Ammon's horn (tissue), 1 donor: Measurements from ENCODE around the gene CRIP3.
A peak's percentile ranks its signal among the peaks of the same experiment; 100 is the strongest.
"Not testable (repeated sequence)": the region's sequence is repeated elsewhere in the genome, so short reads cannot be mapped to it uniquely, and the experiment has no call there.

Experiments used
- DNase-seq: peaks from one replicate; pipeline ENCODE4 v3.0.0-alpha.2; 2016; ENCODE audit warnings: low spot score

CRIP3 gene, protein sequence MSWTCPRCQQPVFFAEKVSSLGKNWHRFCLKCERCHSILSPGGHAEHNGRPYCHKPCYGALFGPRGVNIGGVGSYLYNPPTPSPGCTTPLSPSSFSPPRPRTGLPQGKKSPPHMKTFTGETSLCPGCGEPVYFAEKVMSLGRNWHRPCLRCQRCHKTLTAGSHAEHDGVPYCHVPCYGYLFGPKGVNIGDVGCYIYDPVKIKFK

DNA sequence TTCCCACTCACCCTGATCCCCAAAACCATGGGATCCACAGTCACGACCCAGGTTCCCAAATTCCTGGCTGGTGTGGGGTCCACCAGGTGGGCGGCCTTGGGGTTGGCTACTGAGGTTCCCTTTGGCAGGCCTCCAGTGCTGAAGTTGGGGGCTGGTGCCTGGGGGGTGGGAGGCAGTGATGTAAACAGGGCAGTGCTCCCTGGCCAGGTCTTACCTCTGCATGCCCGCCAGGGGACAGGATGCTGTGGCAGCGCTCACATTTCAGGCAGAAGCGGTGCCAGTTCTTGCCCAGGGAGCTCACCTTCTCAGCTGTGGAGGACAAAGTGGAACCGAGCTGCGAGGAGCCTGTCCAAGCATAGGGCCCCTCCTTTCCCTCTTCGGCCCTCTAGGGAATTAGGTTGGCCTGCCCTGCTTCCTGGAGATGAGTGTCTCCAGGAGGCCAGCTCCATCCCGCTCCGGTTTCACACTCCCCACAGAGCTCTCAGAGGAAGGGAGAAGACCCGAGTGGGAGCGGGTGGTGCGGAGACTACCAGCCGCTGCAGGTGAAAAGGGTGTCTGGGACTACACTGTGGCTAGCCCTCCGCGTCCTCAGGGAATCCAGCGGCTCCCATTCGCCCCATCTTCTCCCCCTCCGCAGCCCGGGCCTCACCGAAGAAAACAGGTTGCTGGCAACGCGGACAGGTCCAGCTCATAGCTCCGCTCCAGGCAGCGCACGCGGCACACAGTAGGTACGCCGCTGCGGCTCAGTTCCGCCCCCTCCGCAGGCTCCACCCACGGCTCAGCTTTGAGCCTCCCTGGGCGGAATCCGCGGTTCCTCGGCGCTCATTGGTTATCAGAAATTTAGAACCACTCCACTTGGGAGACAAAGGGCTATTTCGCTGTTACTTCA, at the start of gene CRIP3:
CRIP3 (minus strand) TSS at position 726 of the 889 bp plus-strand sequence; CDS start at position 692, 34 bp downstream.
- DNase-seq, result no peak

DNA sequence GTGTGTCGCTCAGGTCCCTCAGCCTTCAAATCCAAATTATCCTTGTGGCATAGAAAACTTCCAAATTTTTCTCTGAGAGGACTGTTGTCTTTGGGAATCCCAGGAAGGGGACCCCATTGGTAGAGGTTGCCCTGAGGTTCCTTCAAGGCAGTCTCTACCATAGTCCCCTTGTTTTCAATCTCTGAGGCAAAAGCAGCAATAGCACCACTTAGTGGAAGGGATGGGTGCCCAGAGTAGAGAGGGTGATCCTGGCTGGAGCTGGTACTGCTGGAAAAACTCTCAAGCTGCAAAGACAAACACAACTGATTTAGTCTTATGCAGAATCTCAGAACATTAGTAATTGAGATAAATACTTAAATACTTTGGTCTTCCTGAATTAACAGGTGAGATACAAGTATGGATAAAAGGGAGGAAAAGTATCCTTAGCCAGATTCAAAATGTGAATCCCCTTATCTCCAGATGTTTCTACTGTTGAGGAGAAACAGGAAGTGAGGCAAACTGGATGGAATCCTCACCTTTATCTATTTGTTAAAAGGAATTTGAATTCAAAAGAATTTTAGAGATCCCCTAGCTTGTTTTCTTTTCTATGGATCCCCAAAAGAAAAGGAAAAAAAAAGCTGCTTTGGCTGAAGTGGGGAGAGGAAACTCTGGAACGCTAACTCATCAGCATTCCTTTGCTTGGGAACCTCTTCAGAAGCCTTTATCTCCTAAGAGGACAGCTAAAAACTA, 47.4 kb upstream of the CRIP3 start:
- DNase-seq, result peak; percentile 35

- not testable (repeated sequence) for DNase-seq
Observed at GRCh38 chr6:43351951-43352350, 43.3 kb upstream of the CRIP3 start.

DNA sequence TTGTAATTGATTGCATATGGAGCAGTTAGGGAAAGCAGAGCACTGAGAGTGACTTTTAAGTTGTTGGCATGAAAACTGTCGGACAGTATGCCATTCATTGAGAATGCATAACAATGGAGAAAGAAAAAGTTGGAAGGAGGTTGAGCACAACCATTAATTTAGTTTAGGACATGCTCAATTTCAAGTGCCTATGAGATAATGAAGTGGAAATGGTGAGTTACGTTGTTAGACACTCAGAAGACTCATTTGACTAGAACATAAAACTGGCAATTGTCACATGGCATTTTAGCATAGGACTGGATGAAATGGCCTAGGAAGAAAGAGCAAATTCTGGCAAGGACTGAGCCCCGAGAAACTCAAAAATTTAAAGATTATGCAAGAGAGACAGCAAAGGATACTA, 38.8 kb upstream of the CRIP3 start:
- DNase-seq, result no peak

- no peak for DNase-seq
Observed at GRCh38 chr6:43347021-43347420, 38.4 kb upstream of the CRIP3 start.

DNA sequence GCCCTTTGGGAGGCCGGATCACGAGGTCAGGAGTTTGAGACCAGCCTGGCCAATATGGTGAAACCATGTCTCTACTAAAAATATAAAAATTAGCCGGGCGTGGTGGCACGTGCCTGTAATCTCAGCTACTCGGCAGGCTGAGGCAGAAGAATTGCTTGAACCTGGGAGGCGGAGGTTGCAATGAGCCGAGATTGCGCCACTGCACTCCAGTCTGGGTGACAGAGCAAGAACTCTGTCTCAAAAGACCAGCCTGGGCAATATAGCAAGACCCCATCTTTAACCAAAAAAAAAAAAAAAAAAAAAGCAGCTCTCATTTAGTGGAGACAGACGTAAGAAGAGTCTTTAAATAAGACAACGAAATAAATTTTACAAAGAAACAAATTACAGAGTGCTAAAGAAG, 37.6 kb upstream of the CRIP3 start:
- DNase-seq, result not testable (repeated sequence)

DNA sequence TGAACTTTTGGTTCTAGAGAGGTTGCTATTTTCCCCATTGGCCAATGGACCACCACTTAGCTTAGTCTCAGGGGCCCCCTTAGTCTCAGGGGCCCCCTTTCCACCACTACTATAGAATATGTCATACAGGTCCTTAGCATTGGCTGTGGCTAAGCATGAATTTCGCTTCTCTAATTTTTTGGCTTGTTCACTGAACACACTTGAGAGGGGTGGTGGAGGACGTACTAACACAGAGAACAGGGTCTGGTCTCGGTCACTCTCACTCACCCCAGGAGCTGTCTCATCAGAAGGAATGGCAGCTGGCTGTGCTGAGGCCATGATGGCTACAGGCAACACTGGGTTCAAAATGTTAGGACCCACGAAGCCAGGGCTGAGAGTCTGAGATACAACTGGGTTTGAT, 30.5 kb upstream of the CRIP3 start:
- DNase-seq, result no peak

DNA sequence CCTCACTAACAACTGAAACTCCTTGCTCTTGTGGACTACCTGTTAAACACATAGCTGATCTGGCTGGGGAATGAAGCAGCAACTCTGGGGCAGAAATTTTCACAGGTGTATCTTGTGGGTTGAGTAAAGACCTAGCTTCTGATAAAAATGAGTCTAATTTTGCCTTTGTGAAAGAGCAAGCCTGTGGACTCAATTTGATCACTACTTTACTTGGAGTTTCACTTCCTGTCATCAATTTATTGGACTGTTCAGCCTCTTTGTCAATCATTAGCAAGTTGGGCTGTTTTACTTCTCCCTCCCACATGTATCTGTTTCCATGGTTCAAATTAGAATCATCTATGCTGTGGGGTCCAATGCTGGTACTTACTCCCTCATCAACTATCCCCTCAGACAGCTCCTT, 29.6 kb upstream of the CRIP3 start:
- no peak for DNase-seq

GRCh38 chr6:43336382-43336781, 27.8 kb upstream of the CRIP3 start:
- DNase-seq, result peak; percentile 16

- DNase-seq, result no peak
Observed at GRCh38 chr6:43335469-43335868, 26.8 kb upstream of the CRIP3 start.

- no peak for DNase-seq
Observed at GRCh38 chr6:43334466-43335095, 26.0 kb upstream of the CRIP3 start.

DNA sequence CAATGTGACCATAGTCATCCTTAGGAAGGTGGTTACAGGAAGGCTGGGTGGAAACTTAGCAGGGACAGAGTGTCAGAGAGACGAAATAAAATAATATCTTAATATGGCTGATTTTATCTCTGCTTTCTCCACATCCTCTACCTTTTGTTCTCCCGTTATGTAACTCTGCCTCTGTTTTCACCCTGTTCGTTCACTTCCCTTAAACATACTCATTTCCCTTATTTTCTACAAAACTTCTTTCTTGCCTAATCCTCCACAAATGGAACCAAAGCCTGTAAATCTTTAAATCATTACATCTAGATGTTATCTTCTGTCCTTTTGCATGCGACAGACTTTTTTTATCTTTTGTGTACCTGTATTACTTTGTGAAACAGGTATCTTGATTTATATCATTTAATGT, 23.3 kb upstream of the CRIP3 start:
- DNase-seq, result no peak

DNA sequence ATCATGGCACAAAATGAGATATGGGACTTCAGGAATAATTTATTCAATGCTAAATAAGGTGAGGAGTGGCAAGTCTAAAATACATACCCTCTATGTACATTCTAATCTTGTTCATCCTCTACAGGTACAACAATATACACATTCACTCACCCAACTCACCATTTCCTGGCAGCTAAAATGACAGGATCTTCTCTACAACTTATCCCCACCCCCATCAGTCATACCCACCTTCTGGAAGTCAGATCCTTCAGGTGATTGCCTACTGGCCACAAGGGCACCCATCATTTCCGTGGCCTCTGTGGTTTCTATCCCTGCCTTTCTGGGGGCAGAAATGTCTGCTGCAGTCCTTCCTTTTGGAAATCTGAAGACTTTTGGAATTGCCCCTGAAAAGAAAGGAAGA, 22.8 kb upstream of the CRIP3 start:
- no peak for DNase-seq

DNA sequence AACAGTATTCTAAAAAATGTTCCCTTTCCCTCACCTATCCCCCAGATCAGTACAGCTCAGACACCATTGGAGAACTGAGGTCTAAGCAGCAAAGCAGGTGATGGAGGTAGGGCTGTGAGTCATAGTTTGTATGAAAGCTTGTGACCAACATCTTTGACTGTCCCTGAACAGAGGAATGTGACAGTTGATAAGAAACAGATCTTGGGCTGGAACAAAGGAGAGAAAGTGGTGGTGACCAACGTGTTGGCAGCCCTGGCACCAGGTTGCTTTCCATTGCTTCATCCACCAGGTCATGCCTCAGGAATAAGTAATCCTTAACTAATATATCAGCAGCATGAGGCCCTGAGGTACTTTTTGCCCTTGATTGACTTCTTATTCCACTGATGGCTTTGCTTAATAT, 19.9 kb upstream of the CRIP3 start:
- no peak for DNase-seq

GRCh38 chr6:43325876-43326275, 17.2 kb upstream of the CRIP3 start:
- DNase-seq, result no peak

GRCh38 chr6:43318011-43318410, 9.4 kb upstream of the CRIP3 start:
- no peak for DNase-seq

DNA sequence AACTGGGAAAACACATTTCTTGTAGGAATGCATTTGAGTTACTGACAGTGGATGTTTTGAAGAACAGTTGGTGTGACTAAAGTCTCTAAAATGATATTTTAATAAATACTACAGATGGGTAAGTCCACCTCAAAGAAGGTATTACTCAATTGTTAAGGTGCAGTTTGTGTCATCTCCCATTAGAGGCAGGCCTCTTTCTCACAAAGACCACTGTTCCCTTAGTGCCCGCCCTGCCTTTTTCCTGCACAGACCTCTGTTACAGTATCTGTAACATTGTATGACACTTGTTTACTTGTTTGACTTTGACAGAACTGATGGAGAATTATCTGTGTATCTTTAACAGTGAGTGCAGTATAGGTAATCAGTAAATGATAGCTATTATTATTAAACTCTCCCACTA, 5.2 kb upstream of the CRIP3 start:
- no peak for DNase-seq

DNA sequence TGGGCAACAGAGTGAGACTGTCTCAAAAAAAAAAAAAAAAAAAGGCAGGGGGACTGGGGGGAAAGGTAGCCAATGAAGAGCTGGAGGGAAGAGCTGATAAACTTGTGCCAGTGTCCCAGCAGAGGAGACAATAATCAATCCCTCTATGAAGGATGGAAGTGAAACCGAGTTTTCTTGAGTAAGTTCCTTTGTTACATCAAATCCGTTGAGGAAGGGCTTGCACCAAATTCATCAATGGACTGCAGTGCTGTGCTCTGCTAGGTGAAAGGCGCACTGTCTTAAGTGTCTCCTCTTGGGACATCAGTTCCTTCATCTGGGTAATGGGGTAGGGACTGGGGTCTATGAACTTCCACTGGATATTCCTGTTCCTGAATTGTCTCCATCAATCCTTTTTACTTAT, 3.0 kb upstream of the CRIP3 start:
- DNase-seq, result no peak

GRCh38 chr6:43310624-43311023, 2.0 kb upstream of the CRIP3 start:
- DNase-seq, result no peak

DNA sequence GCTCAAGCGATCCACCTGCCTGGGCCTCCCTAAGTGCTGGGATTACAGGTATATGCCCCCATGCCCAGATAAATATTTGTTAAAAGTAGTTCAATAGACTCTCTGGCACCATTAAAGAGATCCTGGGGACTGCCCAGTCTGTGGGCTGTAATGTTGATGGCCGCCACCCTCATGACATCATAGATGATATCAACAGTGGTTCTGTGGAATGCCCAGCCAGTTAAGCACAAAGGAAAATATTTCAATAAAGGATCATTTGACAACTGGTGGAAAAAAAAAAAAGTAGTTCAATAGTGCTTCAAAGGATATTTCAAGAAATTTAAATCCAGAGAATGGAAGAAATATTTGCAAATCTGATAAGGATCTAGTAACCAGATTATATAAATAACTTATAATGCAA, 1.5 kb upstream of the CRIP3 start:
- DNase-seq, result no peak

- DNase-seq, result no peak
Observed at GRCh38 chr6:43308990-43309477, 408 bp upstream of the CRIP3 start.

DNA sequence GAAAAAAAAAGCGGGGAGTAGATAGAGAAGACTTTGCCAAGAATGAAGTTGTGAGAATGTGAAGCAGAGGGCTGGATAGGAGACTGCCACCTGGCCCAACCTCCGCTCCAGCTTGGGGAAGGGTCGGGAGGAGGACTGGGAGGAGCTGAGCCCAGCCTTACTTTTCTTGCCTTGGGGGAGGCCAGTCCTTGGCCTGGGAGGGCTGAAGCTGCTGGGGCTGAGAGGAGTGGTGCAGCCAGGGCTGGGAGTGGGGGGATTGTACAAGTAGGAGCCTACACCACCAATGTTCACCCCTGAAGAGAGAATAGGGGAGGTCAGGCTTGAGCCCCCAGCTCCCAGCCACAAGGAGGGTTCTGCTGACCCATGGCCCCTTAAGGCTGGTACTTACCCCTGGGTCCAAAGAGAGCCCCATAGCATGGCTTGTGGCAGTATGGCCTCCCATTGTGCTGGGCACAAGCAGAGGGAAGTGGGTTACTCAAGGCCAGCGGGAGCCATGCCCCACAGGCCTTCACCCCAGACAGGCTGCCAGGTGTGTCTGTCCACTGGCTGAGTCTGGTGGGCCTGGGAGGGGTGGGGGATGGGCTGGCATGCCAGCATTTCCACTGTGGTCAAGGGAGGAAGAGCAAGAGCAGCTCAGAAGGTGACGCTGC, 1.1 kb downstream of the CRIP3 start:
- no peak for DNase-seq
